Activated CD4-positive, alpha-beta T cell treated with anti-CD3 and anti-CD28 coated beads for 48 hours (primary cell): Measurements from ENCODE around the gene CCNY.

ENCODE experiments used
- DNase-seq: peaks from one replicate; pipeline ENCODE4 v3.0.0-alpha.2; 2020

The CCNY gene

DNA sequence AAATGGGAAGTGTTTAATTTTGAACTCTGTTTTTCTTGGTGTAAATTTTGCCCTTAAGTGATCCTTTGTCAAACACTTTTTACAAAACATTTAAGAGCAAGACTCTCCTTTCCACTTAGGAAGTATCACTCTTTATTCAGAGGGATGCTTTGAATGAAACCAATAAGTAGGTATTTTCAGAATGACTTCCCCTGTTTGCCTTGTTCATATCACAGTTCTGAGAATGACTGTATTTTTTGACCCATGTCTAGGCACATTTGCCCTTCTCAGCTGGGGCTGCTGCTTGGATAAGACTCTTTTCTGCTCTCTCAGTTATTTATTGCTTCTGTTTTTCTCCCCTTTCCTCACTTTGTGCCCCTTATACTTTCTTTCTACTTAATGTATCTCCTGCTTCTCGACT lies 98.2 kb downstream of the CCNY start:
- DNase-seq: no peak

- DNase-seq: no peak
These were observed 99.5 kb downstream of the CCNY start for GRCh38 chr10:35435824-35436223.

DNA sequence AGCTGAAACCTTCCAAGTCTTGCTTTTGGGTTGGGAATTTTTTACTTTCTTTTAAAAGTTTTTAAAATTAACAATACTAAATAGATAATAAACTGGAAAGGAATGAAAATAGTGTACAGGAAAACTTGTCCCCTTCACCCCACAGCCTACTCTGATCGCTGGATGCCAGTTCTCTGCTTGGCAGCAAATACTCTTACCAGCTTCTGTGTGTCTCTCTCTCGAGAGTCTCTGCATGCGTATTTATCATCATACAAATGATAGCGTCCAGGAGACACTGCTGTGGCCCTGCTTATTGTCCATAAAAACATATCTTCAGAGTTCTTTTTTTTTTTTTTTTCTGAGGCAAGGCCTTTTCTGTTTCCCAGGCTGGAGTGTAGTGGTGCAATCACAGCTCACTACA lies 101.5 kb downstream of the CCNY start:
- no peak for DNase-seq

DNA sequence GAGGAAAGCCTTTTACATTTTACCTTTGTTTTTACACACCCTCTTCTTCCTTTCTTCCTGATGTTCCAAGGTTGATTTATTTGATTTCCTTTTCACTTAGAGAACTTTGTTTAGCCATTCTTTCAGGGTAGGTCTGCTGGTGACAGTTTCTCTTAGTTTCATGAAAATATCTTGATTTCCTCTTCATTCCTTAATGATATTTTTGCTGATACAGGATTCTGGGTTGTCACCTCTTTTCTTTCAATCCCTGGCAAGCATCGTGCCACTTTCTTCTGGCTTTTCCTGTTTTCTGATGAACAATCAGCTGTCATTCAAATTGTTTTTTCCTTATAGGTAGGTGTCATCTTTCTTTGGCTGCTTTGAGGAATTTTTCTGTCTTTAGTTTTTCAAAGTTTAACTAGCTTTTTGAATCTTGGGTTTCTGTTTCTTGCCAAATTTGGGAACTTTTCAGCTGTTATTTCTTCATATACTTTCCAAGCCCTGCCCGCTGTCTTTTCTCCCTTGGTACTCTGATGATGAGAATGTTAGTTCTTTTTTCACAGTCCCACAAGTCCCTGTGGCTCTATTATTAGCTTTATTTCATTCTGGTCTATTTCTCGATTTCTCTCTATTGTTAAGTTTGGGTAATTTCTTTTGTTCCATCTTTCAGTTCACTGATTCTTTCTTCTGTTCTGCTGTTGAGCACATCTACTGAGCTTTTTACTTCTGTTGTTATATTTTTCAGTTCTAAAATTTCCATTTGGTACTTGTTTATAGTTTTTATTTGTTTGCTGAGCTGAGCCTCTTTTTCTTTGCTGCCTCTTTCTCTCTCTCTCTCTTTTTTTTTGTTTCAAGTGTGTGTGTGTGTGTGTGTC lies 102.6 kb downstream of the CCNY start:
- no peak for DNase-seq

DNA sequence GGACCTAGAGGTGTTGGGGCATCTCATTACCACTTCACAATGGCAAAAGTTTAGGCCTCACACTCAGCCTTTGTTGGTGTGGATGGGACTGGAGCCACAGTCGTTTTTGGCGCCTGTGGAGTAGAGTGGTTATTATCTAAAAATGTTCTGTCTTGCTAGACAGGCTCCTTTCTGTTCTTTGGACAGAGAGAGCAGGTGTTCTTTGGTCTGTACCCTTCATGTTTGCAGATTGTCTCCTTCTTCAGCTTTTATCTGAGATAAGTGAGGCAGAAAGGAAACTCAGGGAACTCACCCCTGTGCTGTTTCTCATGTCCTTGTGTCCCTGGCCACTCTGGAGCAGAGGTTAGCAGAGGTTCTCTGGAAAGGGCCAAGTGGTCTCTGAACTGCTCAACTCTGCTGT lies 103.7 kb downstream of the CCNY start:
- DNase-seq: no peak

DNA sequence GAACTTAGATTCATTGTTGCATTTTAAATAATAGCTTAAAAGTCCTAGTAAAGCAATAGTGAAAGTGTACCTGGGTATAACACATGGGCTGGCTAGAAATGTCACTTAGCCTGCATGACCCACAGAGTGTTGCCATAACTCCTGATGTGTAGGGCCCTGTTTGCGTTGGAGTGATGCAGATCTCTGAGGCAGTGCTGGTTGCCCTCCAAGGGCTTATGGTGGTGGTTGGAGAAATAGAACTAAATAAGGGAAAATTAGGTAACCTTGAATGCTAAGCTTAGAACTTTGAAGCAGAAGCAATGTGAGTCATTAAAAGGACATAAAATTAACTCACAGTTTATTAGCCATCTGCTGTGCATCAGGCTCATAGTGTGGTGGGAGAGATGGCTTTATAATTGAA lies 105.7 kb downstream of the CCNY start:
- DNase-seq: peak; percentile 40

DNA sequence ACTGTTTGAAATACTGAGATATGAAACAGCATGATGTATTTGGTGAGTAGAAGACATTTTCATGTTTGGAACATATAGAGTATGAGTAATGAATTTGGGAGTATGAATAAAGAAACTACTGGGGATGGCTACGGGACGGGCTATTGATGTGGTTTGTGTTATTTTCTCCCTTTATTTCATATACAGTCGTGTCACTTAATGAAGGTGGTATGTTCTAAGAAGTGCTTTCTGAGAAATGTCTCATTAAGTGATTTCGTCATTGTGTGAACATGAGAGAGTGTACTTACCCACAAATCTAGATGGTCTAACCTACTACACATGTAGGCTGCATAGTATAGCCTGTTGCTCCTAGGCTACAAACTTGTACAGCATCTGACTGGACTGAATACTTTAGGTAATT lies 106.3 kb downstream of the CCNY start:
- peak; percentile 51 for DNase-seq

DNA sequence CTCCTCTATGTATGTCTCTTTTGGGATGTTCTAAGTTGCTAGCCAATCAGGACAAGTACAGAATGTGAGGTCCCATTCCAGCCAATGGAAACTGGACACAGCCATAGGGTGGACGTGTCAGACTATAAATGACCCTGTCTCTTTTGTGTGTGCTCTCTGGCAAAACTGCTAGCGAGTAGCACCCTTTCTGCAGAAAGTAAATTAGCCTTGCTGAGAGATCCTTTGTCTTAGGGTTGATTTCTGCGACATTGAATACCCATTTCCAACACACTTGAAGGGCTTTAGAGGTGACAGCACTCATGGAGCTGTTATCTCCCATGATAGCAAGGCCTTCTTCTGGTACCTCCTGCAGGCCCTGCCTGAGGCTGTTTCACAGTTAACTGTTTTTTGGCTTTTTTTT lies 107.5 kb downstream of the CCNY start:
- no peak for DNase-seq

DNA sequence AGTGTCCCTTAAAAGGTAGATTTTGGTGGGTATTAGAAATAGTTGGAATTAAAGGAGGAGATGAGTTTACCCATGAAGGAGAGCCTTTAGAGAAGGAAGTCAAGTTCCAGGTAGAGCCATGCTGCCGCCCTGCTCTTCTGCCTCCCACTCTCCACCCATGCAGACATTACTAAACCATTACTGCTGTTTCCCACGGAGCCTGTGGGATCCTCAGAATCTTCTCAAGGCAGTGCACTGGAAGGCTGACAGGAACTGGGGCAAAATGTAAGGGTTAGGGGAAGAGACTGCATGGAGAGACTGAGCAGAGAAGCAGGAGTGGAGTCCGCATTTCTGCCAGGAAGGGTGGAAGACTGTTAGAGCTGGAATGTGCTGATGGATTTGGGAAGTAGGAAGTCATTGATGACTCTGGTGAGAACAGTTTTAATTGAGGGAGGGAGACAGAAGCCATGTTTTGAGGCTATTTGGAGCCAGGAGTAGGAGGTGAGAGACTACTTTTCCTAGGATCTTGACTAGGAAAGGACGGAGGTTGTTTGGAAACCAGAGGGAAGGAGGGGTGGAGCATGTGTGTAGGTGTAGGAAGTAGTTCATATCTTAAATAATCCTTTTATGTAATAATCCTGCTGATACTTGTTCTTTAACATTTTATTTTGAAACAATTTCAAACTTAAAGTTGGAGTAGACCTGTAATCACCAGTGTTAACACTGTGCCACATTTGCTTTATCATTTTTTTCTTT lies 109.0 kb downstream of the CCNY start:
- no peak for DNase-seq

DNA sequence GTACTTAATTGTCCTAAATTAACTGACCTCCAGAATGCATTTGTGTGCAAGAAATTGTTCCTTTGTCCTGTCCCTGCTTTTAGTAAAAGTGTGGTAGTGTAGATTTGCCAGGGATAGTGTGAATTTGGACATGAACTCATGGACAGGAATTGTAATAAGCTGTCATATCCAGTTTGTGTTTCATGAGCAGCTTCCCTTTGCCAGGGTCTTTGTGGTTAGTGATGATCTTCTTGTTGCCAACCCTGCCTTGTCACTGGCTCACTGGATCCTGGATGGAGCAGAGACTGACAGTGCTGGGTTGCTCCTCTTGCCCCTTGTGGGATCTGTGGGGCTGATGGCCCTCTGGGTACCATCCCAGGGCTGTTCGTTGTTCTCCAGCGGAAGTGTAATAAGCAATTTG lies 110.1 kb downstream of the CCNY start:
- DNase-seq: no peak

DNA sequence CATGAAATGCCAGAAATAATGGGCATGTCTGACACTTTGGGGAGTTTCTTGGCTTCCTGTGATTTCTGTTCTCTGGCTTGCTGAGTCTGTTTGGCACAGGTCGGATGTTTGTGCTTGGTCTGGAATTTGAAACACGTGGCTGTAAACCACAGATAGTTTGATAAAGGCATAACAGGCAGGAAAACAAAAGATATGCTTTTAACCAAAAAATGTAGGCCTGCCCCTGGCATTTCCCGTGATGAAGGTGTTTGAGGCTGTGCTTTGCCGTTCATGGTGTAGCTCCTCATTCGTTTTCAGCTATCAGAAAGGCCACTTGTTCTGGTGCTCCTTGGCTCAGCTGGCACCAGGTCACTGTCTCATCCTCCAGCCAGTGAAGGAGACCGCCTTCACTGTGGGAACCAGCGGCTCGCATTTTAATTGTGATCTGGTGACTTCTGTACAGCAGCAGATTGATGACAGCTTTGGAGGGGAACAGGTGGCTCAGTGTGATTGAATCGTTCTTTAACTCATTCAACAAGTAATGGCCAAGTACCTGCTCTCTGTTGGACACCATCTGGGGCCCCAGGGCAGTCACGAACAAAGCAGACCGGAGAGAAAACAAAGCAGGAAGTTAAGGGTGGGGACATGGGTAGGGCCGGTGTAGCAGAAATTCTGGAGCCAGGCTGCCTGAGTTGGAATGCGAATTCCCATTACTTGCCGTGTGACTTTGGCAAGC lies 111.5 kb downstream of the CCNY start:
- peak; percentile 19 for DNase-seq

DNA sequence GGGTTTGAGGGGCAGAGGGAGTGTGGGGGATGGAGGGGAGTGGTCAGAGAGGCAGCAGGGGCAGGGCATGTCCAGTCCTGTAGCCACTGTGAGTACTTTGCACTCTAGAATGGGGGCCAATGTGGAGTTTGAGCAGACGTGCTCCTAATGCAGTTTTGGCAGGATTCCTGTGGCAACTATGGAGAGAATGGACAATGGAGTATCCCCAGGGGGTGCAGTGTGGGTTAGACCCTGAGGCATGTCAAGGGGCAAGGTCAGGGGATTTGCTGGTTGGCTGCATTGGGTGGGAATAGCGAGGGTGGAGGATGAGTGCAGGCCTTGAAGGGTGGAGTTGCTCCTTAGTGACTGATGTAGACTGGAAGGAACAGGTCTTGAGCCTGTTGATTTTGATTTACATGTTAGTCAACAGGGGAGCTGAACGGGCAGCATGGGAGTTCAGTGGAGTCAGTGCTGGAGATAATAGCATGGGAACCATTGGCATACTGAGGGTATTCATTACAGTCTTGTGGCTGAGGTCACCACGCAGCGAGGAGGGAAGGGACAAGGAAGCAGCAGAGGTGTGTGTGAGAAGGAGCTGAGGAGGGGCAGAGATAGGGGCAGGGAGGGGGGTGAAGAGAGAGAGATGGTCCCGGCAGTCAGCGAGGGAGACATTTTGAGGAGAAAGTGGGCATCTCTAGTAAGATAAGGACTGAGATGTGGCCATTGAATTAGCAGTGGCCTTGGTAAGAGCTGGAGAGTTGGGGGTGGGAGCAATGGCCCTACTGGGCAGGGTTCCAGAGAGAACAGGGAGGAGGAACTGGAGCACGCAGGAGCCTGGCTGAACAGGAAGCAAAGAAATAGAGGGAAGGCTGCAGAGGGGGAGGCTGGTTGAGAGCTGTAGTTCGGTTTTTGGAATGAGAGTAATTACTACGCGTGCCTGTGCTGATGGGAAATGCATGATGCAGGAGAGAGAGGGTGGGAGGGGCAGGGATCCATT lies 112.7 kb downstream of the CCNY start:
- no peak for DNase-seq

GRCh38 chr10:35449944-35450343 lies 113.6 kb downstream of the CCNY start:
- peak; percentile 12 for DNase-seq

DNA sequence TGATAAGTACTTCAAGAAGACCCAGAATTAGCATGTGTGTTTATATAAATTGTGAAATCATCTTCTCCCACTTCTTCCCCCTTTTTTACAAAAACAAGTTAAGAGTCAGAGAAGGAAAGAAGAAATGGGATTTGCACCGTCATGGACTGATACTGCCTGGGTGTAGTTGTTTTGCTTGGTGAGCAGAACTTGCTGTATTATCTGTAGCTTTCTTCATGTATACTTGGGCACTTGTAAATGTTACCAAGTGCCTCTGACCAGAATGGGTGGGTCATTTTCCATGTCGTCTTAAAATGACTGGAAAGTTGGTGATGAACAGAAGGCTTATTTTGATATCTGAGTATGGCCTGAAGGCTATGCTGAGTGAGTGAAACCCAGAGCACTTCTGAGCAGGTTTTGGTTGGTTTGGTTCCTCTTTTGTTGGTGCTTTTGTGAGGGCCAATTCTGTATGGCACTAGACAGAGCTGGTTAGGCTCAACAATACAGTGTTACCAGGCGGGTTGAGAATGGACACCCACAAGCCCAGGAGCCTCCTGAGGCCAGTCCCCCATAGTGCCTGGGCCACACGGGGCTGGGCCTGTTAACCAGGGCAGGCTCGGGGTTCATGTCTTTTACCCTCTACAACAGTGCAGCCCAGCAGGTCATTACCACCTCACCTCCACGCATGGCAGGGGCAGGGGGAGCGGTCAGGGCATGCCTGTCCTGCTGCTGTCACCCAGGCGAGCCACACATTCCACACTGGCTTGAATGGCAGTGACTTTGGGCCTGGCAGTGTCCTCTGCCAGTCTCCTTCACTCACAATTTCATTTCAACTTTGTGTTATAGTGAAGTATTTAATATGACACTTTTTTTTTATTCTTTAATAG lies 115.1 kb downstream of the CCNY start:
- no peak for DNase-seq

DNA sequence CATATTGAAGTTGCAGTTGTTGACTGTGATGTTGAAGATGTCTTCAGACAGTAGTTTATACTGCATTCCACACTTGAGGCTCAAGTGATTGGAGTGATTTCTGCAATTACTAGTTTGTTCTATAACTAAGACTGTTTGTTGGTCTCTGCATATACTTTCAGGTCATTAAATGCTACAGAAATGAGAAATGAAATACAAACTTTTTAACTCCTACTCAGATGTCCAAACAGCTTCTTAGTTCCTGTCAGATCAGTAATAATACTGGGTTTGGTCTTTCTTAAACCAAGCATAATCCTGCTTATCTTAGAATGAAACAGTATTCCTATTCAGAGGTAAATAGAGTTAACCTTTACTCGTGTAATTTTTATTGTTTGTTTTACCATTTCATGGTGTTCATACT lies 115.9 kb downstream of the CCNY start:
- DNase-seq: no peak

DNA sequence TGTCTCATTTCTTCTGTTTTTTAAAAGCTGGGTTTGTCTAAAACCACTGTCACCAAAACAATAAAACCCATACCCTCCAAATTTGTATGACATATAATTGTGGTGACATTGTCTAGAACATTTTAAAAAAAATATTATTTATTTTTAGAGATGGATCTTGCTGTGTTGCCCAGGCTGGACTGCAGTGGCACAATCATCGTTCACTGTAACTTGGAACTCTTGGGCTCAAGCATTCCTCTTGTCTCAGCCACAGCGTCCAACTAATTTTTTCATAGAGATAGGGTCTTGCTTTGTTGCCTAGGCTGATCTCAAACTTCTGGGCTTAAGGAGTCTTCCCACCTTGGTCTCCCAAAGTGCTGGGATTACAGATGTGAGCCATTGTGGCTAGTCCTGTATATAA lies 116.5 kb downstream of the CCNY start:
- DNase-seq: no peak

GRCh38 chr10:35453855-35454532 lies 117.7 kb downstream of the CCNY start:
- DNase-seq: no peak

- DNase-seq: no peak
These were observed 119.9 kb downstream of the CCNY start for GRCh38 chr10:35456153-35456720.

DNA sequence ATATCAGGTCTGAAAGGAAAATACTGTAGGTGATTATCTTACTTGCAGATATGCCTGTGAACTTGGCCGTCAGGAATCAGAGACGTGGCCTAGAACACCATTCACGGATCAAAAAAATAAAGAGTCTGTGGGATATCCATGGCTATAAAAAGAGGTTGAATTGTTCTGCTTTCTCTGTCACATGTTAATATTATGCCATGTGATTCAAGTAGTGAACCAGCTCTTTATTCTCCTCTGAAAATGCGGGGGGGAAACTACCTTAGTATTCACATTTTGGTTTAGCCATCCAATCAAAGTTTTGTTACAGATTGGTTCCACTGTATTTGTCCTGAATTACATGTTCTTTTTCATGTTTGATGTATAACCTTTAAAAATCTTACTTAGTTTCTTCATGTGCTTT lies 120.5 kb downstream of the CCNY start:
- DNase-seq: no peak
